SJSA1 (cell line): ENCODE data around the gene GNAO1. TPM values are rescaled to one million over a fixed set of nuclear protein-coding genes. Genes with fewer than 3 reads are reported as not detected.

ENCODE experiments used
- DNase-seq, 2 experiments: peaks; one replicate each; pipeline ENCODE4 v3.0.0-alpha.2; 2015 to 2020; ENCODE audit warnings: low spot score in 2 of 2, low read depth in 1 of 2
- H3K27ac ChIP-seq: fragments of 250-450 bp; sonication (Bioruptor Pico); 2 replicates; pipeline ENCODE4 v1.5.1; 2020; ENCODE audit warnings: mild to moderate bottlenecking, moderate library complexity
- H3K27me3 ChIP-seq: fragments of 250-450 bp; sonication (Bioruptor Pico); replicated peaks from 2 replicates; pipeline ENCODE4 v1.5.1; 2020; ENCODE audit warnings: mild to moderate bottlenecking, moderate library complexity
- H3K36me3 ChIP-seq: fragments of 250-450 bp; sonication (Bioruptor Pico); 2 replicates; pipeline ENCODE4 v1.5.1; 2020; ENCODE audit warnings: mild to moderate bottlenecking
- H3K4me1 ChIP-seq: fragments of 250-450 bp; sonication (Bioruptor Pico); replicated peaks from 2 replicates; pipeline ENCODE4 v1.6.1; 2021; ENCODE audit warnings: mild to moderate bottlenecking
- H3K4me3 ChIP-seq: fragments of 250-450 bp; sonication (Bioruptor Pico); 2 replicates; pipeline ENCODE4 v1.5.1; 2020; ENCODE audit warnings: mild to moderate bottlenecking
- H3K9me3 ChIP-seq: fragments of 250-450 bp; sonication (Bioruptor Pico); replicated peaks from 2 replicates; pipeline ENCODE4 v1.5.1; 2020; ENCODE audit warnings: mild to moderate bottlenecking
- total RNA-seq: library from RNA; depleted of rRNA; stranded (reverse); fragments of >200 nt; shearing (Covaris generic); gene quantifications from 2 replicates; pipeline ENCODE4 v1.2.3, GENCODE V29; 2014

The GNAO1 gene
- total RNA-seq, 1 experiment from 2014 or later: 5.1 TPM

- no peak for DNase-seq
- Histone ChIP-seq H3K27ac (no peak overlapping the region), H3K4me3 (no peak overlapping the region), H3K36me3 (no peaks in the 10 kb centered on the region), H3K4me1 (peaks cover 6% of the 10 kb centered on the region), H3K9me3 (no peaks in the 10 kb centered on the region), H3K27me3 (no peaks in the 10 kb centered on the region)
These were observed 91.2 kb downstream of the GNAO1 start for GRCh38 chr16:56282451-56282850.

- Histone ChIP-seq H3K4me3 (no peak overlapping the region), H3K36me3 (no peaks in the 10 kb centered on the region), H3K9me3 (no peaks in the 10 kb centered on the region), H3K4me1 (peaks cover 6% of the 10 kb centered on the region), H3K27ac (no peak overlapping the region), H3K27me3 (no peaks in the 10 kb centered on the region)
- DNase-seq: no peak
These were observed 93.2 kb downstream of the GNAO1 start for GRCh38 chr16:56284521-56284920.

- Histone ChIP-seq H3K27me3 (no peaks in the 10 kb centered on the region), H3K36me3 (no peaks in the 10 kb centered on the region), H3K4me3 (no peak overlapping the region), H3K4me1 (peaks cover 6% of the 10 kb centered on the region), H3K27ac (no peak overlapping the region), H3K9me3 (no peaks in the 10 kb centered on the region)
- peak in 1 of 2 experiments; percentile 8 for DNase-seq
These were observed 95.5 kb downstream of the GNAO1 start for GRCh38 chr16:56286809-56287208.

DNA sequence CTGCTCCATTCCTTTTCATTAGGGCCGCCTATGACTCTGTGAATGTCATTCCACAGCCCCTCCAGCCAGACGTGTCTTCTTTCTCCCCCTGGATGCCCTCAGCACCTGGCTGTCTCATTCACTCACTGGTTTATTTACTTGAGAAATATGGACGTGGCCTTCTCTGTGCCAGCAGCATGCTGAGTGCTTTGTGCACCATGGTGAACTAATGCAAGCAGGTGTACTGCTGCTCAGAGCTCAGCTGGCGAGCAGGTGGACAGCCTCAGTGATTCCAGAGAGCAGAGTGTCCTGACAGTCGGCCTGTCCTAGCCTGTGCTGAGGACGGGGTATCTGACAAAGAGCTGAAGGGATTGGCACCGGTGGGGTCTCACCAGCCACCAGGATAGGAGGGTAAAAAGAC is 96.7 kb downstream of the GNAO1 start:
- no peak overlapping the region for H3K4me3 ChIP-seq
- DNase-seq: no peak
- no peak overlapping the region for H3K27ac ChIP-seq
- H3K27me3 ChIP-seq: no peaks in the 10 kb centered on the region
- no peaks in the 10 kb centered on the region for H3K36me3 ChIP-seq
- peaks cover 6% of the 10 kb centered on the region for H3K4me1 ChIP-seq
- no peaks in the 10 kb centered on the region for H3K9me3 ChIP-seq

DNA sequence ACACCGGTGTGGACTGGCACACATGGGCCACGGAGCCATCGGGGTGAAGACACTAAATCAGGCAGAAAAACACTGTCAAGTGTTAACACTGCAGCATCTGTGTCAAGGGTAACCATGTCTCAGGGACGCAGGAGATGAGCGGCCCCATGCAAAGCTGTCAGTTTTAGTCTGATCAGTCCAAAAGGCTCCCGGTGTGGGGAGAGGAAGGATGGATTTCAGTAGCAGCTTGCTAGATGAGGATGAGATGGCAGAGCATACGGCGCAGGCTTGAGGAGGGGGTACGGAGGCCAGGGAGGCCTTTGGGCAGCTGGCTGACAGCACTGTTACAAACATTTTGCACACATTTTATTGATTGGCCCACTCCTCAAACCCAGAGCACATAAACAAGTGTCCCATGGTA is 98.1 kb downstream of the GNAO1 start:
- H3K27ac ChIP-seq: no peak overlapping the region
- no peak for DNase-seq
- peaks cover 6% of the 10 kb centered on the region for H3K4me1 ChIP-seq
- no peaks in the 10 kb centered on the region for H3K36me3 ChIP-seq
- H3K9me3 ChIP-seq: no peaks in the 10 kb centered on the region
- no peaks in the 10 kb centered on the region for H3K27me3 ChIP-seq
- no peak overlapping the region for H3K4me3 ChIP-seq

GRCh38 chr16:56289862-56290261 is 98.6 kb downstream of the GNAO1 start:
- peaks cover 6% of the 10 kb centered on the region for H3K4me1 ChIP-seq
- H3K36me3 ChIP-seq: no peaks in the 10 kb centered on the region
- no peaks in the 10 kb centered on the region for H3K27me3 ChIP-seq
- no peak overlapping the region for H3K27ac ChIP-seq
- no peak overlapping the region for H3K4me3 ChIP-seq
- DNase-seq: no peak
- H3K9me3 ChIP-seq: no peaks in the 10 kb centered on the region

- Histone ChIP-seq H3K4me3 (no peak overlapping the region), H3K36me3 (no peaks in the 10 kb centered on the region), H3K9me3 (no peaks in the 10 kb centered on the region), H3K27ac (no peak overlapping the region), H3K27me3 (no peaks in the 10 kb centered on the region), H3K4me1 (no peaks in the 10 kb centered on the region; the same call in 1 of the 2 replicates)
- no peak for DNase-seq
These were observed 102.7 kb downstream of the GNAO1 start for GRCh38 chr16:56294014-56294413.

- H3K27me3 ChIP-seq: no peaks in the 10 kb centered on the region
- DNase-seq: no peak
- no peaks in the 10 kb centered on the region for H3K9me3 ChIP-seq
- no peaks in the 10 kb centered on the region for H3K36me3 ChIP-seq
- H3K27ac ChIP-seq: no peak overlapping the region
- no peak overlapping the region for H3K4me3 ChIP-seq
- peaks cover under 1% of the 10 kb centered on the region for H3K4me1 ChIP-seq
These were observed 103.3 kb downstream of the GNAO1 start for GRCh38 chr16:56294579-56294978.

GRCh38 chr16:56295059-56295665 is 103.9 kb downstream of the GNAO1 start:
- no peaks in the 10 kb centered on the region for H3K27me3 ChIP-seq
- no peaks in the 10 kb centered on the region for H3K9me3 ChIP-seq
- DNase-seq: no peak
- H3K4me1 ChIP-seq: peaks cover 6% of the 10 kb centered on the region
- no peak overlapping the region for H3K27ac ChIP-seq
- no peak overlapping the region for H3K4me3 ChIP-seq
- no peaks in the 10 kb centered on the region for H3K36me3 ChIP-seq

- Histone ChIP-seq H3K4me3 (no peak overlapping the region), H3K27ac (no peak overlapping the region), H3K36me3 (no peaks in the 10 kb centered on the region), H3K27me3 (no peaks in the 10 kb centered on the region), H3K4me1 (peaks cover 14% of the 10 kb centered on the region), H3K9me3 (no peaks in the 10 kb centered on the region)
- no peak for DNase-seq
These were observed 104.6 kb downstream of the GNAO1 start for GRCh38 chr16:56295739-56296527.

GRCh38 chr16:56297684-56298083 is 106.4 kb downstream of the GNAO1 start:
- H3K4me3 ChIP-seq: no peak overlapping the region
- H3K9me3 ChIP-seq: no peaks in the 10 kb centered on the region
- H3K27me3 ChIP-seq: no peaks in the 10 kb centered on the region
- no peak overlapping the region for H3K27ac ChIP-seq
- no peak for DNase-seq
- no peaks in the 10 kb centered on the region for H3K36me3 ChIP-seq
- H3K4me1 ChIP-seq: peaks cover 29% of the 10 kb centered on the region

DNA sequence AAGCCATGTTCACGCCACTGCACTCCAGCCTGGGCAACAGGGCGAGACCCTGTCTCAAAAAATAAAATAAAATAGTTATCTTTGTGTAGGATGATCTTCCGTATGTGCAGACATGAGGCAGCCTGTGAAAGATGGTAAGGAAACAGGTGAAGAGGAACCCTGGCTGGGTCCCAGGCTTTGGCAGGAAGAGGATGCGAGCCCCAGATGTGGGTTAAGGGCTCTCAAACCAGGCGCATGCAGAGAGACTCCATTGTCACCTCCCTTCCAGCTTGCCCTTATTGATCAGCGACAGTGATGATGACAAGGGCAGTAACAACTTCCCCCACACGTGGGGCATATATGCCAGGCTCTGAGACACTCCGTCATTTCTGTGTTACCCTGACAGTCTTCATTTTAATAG is 106.8 kb downstream of the GNAO1 start:
- Histone ChIP-seq H3K27ac (no peak overlapping the region), H3K27me3 (no peaks in the 10 kb centered on the region), H3K4me1 (peaks cover 32% of the 10 kb centered on the region)

GRCh38 chr16:56298948-56299596 is 107.8 kb downstream of the GNAO1 start:
- H3K27me3 ChIP-seq: no peaks in the 10 kb centered on the region
- peaks cover 40% of the 10 kb centered on the region for H3K4me1 ChIP-seq
- no peak overlapping the region for H3K27ac ChIP-seq
- H3K36me3 ChIP-seq: no peaks in the 10 kb centered on the region
- H3K9me3 ChIP-seq: no peaks in the 10 kb centered on the region
- no peak for DNase-seq
- H3K4me3 ChIP-seq: no peak overlapping the region

More for the DNA sequence above, 106.8 kb downstream of the GNAO1 start:
- Histone ChIP-seq H3K9me3 (no peaks in the 10 kb centered on the region), H3K36me3 (no peaks in the 10 kb centered on the region), H3K4me3 (no peak overlapping the region)
- DNase-seq: no peak

- Histone ChIP-seq H3K4me3 (no peak overlapping the region), H3K27ac (peak overlapping the region; percentile 71), H3K9me3 (no peaks in the 10 kb centered on the region), H3K27me3 (no peaks in the 10 kb centered on the region), H3K4me1 (peaks cover 40% of the 10 kb centered on the region), H3K36me3 (no peaks in the 10 kb centered on the region)
- DNase-seq: peak in 1 of 2 experiments; percentile 42
These were observed 108.9 kb downstream of the GNAO1 start for GRCh38 chr16:56300242-56300623.
